IMR-90 (cell line): ENCODE data around the gene CD93. TPM values are rescaled to one million over a fixed set of nuclear protein-coding genes. Genes with fewer than 3 reads are reported as not detected.

Source experiments
- ATAC-seq: fragments of 200-7000 bp; cut with Tn5 transposase; 2 replicates; pipeline ENCODE4 v1.9.1; 2020; ENCODE audit warnings: low read depth, mild to moderate bottlenecking, moderate library complexity
- BruUV-seq: library from RNA; stranded (reverse); fragments of 400-500 nt; replicated peaks from 2 replicates; lab custom pipeline; 2021; lab: Mats Ljungman, UMichigan
- CTCF ChIA-PET: fragments of 300-600 bp; formaldehyde crosslinking; extraction: SDS; loops from one replicate; lab custom pipeline; 2021; ENCODE audit warnings: antibody characterized with exemption; lab: Yijun Ruan, JAX
- POLR2A ChIA-PET: fragments of 300-600 bp; sonication (Branson Sonifier 250); formaldehyde crosslinking; loops from one replicate; lab custom pipeline; 2022; ENCODE audit warnings: antibody characterized with exemption; ENCODE audit not compliant: unreplicated experiment; lab: Charles Lee
- DNase-seq: peaks from one replicate; pipeline ENCODE4 v3.0.0; 2013
- H2AFZ ChIP-seq: replicated peaks from 2 replicates; pipeline ENCODE3; 2013; ENCODE audit warnings: low read length, mild to moderate bottlenecking; ENCODE audit not compliant: poor library complexity
- H2AK5ac ChIP-seq: 2 replicates; pipeline ENCODE4 v1.6.1; 2013; ENCODE audit warnings: low read depth, low read length, inconsistent platforms
- H2AK9ac ChIP-seq: replicated peaks from 2 replicates; pipeline ENCODE3; 2013; ENCODE audit warnings: mild to moderate bottlenecking, low read depth, low read length, moderate library complexity; ENCODE audit not compliant: poor library complexity
- H2BK120ac ChIP-seq: 2 replicates; pipeline ENCODE4 v1.6.1; 2013; ENCODE audit warnings: low read depth, low read length, inconsistent platforms
- H2BK15ac ChIP-seq: 3 replicates; pipeline ENCODE4 v1.6.1; 2013; ENCODE audit warnings: low read depth, low read length, inconsistent platforms
- H2BK20ac ChIP-seq: 2 replicates; pipeline ENCODE4 v1.6.1; 2013; ENCODE audit warnings: low read depth, mild to moderate bottlenecking, inconsistent platforms, low read length, moderate library complexity
- H2BK5ac ChIP-seq: 2 replicates; pipeline ENCODE4 v1.6.1; 2013; ENCODE audit warnings: mild to moderate bottlenecking, low read depth, low read length, inconsistent platforms; ENCODE audit not compliant: poor library complexity, severe bottlenecking
- H3K14ac ChIP-seq: replicated peaks from 2 replicates; pipeline ENCODE4 v1.6.1; 2013; ENCODE audit warnings: low read depth, low read length, inconsistent platforms
- H3K18ac ChIP-seq: 2 replicates; pipeline ENCODE4 v1.6.1; 2013; ENCODE audit warnings: low read depth, low read length, control low read depth
- H3K23ac ChIP-seq: 2 replicates; pipeline ENCODE4 v1.6.1; 2013; ENCODE audit warnings: low read depth, low read length, inconsistent platforms
- H3K27ac ChIP-seq: 2 replicates; pipeline ENCODE4 v1.5.1; 2013; ENCODE audit warnings: mild to moderate bottlenecking, control low read depth, low read length; ENCODE audit not compliant: insufficient read depth
- H3K27me3 ChIP-seq: 2 replicates; pipeline ENCODE4 v1.6.1; 2013; ENCODE audit warnings: low read length; ENCODE audit not compliant: control insufficient read depth, insufficient read depth
- H3K36me3 ChIP-seq: 2 replicates; pipeline ENCODE4 v1.6.1; 2013; ENCODE audit warnings: low read length, mixed read lengths; ENCODE audit not compliant: control insufficient read depth, insufficient read depth
- H3K4ac ChIP-seq: 2 replicates; pipeline ENCODE4 v1.6.1; 2013; ENCODE audit warnings: low read depth, low read length, inconsistent platforms
- H3K4me1 ChIP-seq: 2 replicates; pipeline ENCODE4 v1.6.1; 2013; ENCODE audit warnings: low read length, mixed read lengths; ENCODE audit not compliant: control insufficient read depth, insufficient read depth
- H3K4me2 ChIP-seq: 2 replicates; pipeline ENCODE4 v1.6.1; 2013; ENCODE audit warnings: low read depth, mild to moderate bottlenecking, control low read depth, low read length, moderate library complexity
- H3K4me3 ChIP-seq: 2 replicates; pipeline ENCODE4 v1.5.1; 2013; ENCODE audit warnings: low read depth, mild to moderate bottlenecking, control low read depth, low read length, moderate library complexity; ENCODE audit not compliant: insufficient read depth
- H3K56ac ChIP-seq: 2 replicates; pipeline ENCODE4 v1.6.1; 2013; ENCODE audit warnings: low read length, inconsistent platforms; ENCODE audit not compliant: insufficient read depth; ENCODE audit errors: extremely low read depth
- H3K79me1 ChIP-seq, 2 experiments: 2 replicates each; pipeline ENCODE4 v1.6.1; 2013; ENCODE audit warnings: low read length in 2 of 2, inconsistent platforms in 1 of 2, low read depth in 1 of 2
- H3K9ac ChIP-seq: 2 replicates; pipeline ENCODE4 v1.6.1; 2013; ENCODE audit warnings: low read depth, low read length, control low read depth
- H3K9me1 ChIP-seq: 2 replicates; pipeline ENCODE4 v1.6.1; 2013; ENCODE audit warnings: low read length, inconsistent platforms; ENCODE audit not compliant: insufficient read depth
- H3K9me3 ChIP-seq: 2 replicates; pipeline ENCODE4 v1.6.1; 2013; ENCODE audit warnings: low read length; ENCODE audit not compliant: control insufficient read depth, insufficient read depth
- H4K20me1 ChIP-seq: 2 replicates; pipeline ENCODE4 v1.6.1; 2013; ENCODE audit warnings: low read length, inconsistent platforms; ENCODE audit not compliant: insufficient read depth
- H4K5ac ChIP-seq: 2 replicates; pipeline ENCODE4 v1.6.1; 2013; ENCODE audit warnings: mild to moderate bottlenecking, low read depth, low read length, control low read depth
- H4K8ac ChIP-seq, 2 experiments: 2 replicates each; pipeline ENCODE4 v1.6.1; 2013; ENCODE audit warnings: low read depth in 2 of 2, low read length in 2 of 2, control low read depth in 1 of 2, inconsistent platforms in 1 of 2
- H4K91ac ChIP-seq: 2 replicates; pipeline ENCODE4 v1.6.1; 2013; ENCODE audit warnings: low read depth, low read length, inconsistent platforms; ENCODE audit not compliant: insufficient read depth
- BHLHE40 ChIP-seq: fragments of 150-350 bp; IDR thresholded peaks from 2 replicates; pipeline ENCODE4 v1.6.1; 2016; ENCODE audit warnings: mild to moderate bottlenecking, low read depth, low read length
- CEBPB ChIP-seq: IDR thresholded peaks from 2 replicates; pipeline ENCODE4 v1.6.1; 2012; ENCODE audit warnings: low read depth, low read length, improper control_type of control experiment
- CHD1 ChIP-seq: IDR thresholded peaks from 2 replicates; pipeline ENCODE4 v1.6.1; 2012; ENCODE audit warnings: low read depth, low read length, improper control_type of control experiment
- ELK1 ChIP-seq: fragments of 150-350 bp; IDR thresholded peaks from 2 replicates; pipeline ENCODE4 v1.6.1; 2016; ENCODE audit warnings: low read depth, mild to moderate bottlenecking, low read length, moderate library complexity, borderline replicate concordance
- FOS ChIP-seq: fragments of 150-350 bp; IDR thresholded peaks from 2 replicates; pipeline ENCODE4 v1.6.1; 2016; ENCODE audit warnings: low read depth, low read length
- MAFK ChIP-seq: IDR thresholded peaks from 2 replicates; pipeline ENCODE4 v1.6.1; 2012; ENCODE audit warnings: low read depth, low read length, improper control_type of control experiment
- MAZ ChIP-seq: IDR thresholded peaks from 2 replicates; pipeline ENCODE4 v1.6.1; 2012; ENCODE audit warnings: low read depth, mild to moderate bottlenecking, low read length, improper control_type of control experiment, moderate library complexity, borderline replicate concordance
- NFE2L2 ChIP-seq: fragments of 150-350 bp; IDR thresholded peaks from 2 replicates; pipeline ENCODE4 v1.6.1; 2016; ENCODE audit warnings: low read depth, mild to moderate bottlenecking, low read length
- POLR2A ChIP-seq: IDR thresholded peaks from 2 replicates; pipeline ENCODE4 v1.6.1; 2012; ENCODE audit warnings: mild to moderate bottlenecking, low read depth, low read length
- RAD21 ChIP-seq: IDR thresholded peaks from 2 replicates; pipeline ENCODE4 v1.6.1; 2012; ENCODE audit warnings: low read length, improper control_type of control experiment
- RCOR1 ChIP-seq: IDR thresholded peaks from 2 replicates; pipeline ENCODE4 v1.6.1; 2012; ENCODE audit warnings: mild to moderate bottlenecking, low read length, improper control_type of control experiment; ENCODE audit not compliant: insufficient replicate concordance
- RFX5 ChIP-seq: IDR thresholded peaks from 2 replicates; pipeline ENCODE4 v1.8.0; 2012; ENCODE audit warnings: low read depth, mild to moderate bottlenecking, low read length, moderate library complexity
- SMC3 ChIP-seq: fragments of 150-350 bp; IDR thresholded peaks from 2 replicates; pipeline ENCODE4 v1.6.1; 2016; ENCODE audit warnings: low read depth, mild to moderate bottlenecking, antibody characterized with exemption, low read length, moderate library complexity
- USF2 ChIP-seq: fragments of 150-350 bp; IDR thresholded peaks from 2 replicates; pipeline ENCODE4 v1.6.1; 2017; ENCODE audit warnings: mild to moderate bottlenecking, antibody characterized with exemption, low read length, low read depth
- WGBS, 2 experiments: methylation state at CpG; one replicate each; pipeline versions ENCODE4 v1.1.5 to v1.1.7; 2013; ENCODE audit warnings: missing lambda C conversion rate in 2 of 2; ENCODE audit not compliant: insufficient read length in 1 of 2; ENCODE audit errors: extremely low coverage in 2 of 2; 5-methylcytosine and 5-hydroxymethylcytosine counted together
- dilution Hi-C: fragments of 300-500 bp; cut with HindIII; formaldehyde crosslinking; loops from one replicate; pipeline ENCODE4 v1.14.3; 2018; ENCODE audit warnings: low sequenced_read_pairs; ENCODE audit not compliant: unreplicated experiment
- in situ Hi-C: fragments of 300-500 bp; cut with MboI; formaldehyde crosslinking; loops from 3 replicates; pipeline ENCODE4 v1.14.3; 2019; ENCODE audit warnings: low sequenced_read_pairs, inconsistent platforms, mixed read lengths
- intact Hi-C: fragments of 100-400 bp; cut with micrococcal nuclease; formaldehyde crosslinking; loops from 2 replicates; pipeline ENCODE4 v1.10.0; 2022
- polyA plus RNA-seq, 3 experiments: library from polyadenylated mRNA; depleted of rRNA; stranded (reverse); fragments of >200 nt; gene quantifications; 2 replicates each; pipeline ENCODE4 v1.2.3, GENCODE V29; 2012; ENCODE audit warnings: low replicate concordance in 1 of 3
- total RNA-seq: library from RNA; depleted of rRNA; stranded (reverse); fragments of >200 nt; gene quantifications from 2 replicates; pipeline ENCODE4 v1.2.3, GENCODE V29; 2012

CD93 gene
- total and polyA plus RNA-seq, 2 of the 4 experiments (the other 2 are of a cell fraction): under 0.01 to 0.02 TPM

GRCh38 chr20:23077277-23077676, 8.8 kb downstream of the CD93 start:
- no peak overlapping the region for H4K5ac ChIP-seq
- no peak overlapping the region for H3K18ac ChIP-seq
- POLR2A ChIA-PET: no interaction called here
- H3K4ac ChIP-seq: no peak overlapping the region
- H3K27me3 ChIP-seq: peaks cover 32% of the 10 kb centered on the region
- H3K79me1 ChIP-seq: no peaks in the 10 kb centered on the region
- H3K4me1 ChIP-seq: no peaks in the 10 kb centered on the region
- WGBS, 2 experiments: 45% methylated on average over 2 of the region's 4 CpGs; no CpG with 5 or more reads in 1 of the 2 experiments
- intact Hi-C loops: no loop called here
- no peak for TF ChIP-seq USF2
- no peak for TF ChIP-seq MAFK
- TF ChIP-seq FOS: no peak
- no peak for TF ChIP-seq CHD1
- no peak for TF ChIP-seq RCOR1
- TF ChIP-seq CEBPB: no peak
- TF ChIP-seq SMC3: no peak
- no peak for TF ChIP-seq POLR2A
- no peak for TF ChIP-seq RAD21
- TF ChIP-seq RFX5: no peak
- TF ChIP-seq NFE2L2: no peak
- TF ChIP-seq ELK1: no peak
- no peak for TF ChIP-seq MAZ
- TF ChIP-seq BHLHE40: no peak
- DNase-seq (no peak), ATAC-seq (no peak)
- no peaks in the 10 kb centered on the region for H3K9me1 ChIP-seq
- CTCF ChIA-PET: no interaction called here
- H3K23ac ChIP-seq: no peak overlapping the region
- H4K8ac ChIP-seq: no peak overlapping the region
- in situ Hi-C loops: loop anchor here (25.0 kb wide), 1 partner anchor 110 kb away; no protein-coding TSS in a partner anchor
- no peak overlapping the region for H3K9ac ChIP-seq
- H4K20me1 ChIP-seq: no peaks in the 10 kb centered on the region
- H2AK5ac ChIP-seq: no peak overlapping the region
- no peak overlapping the region for H3K4me3 ChIP-seq
- H2BK120ac ChIP-seq: no peak overlapping the region
- H4K91ac ChIP-seq: no peak overlapping the region
- no peak overlapping the region for H2AK9ac ChIP-seq
- H3K27ac ChIP-seq: no peak overlapping the region
- no TSS peak for BruUV-seq
- no peaks in the 10 kb centered on the region for H3K36me3 ChIP-seq
- H2AFZ ChIP-seq: no peak overlapping the region
- no peak overlapping the region for H3K14ac ChIP-seq
- no peak overlapping the region for H3K4me2 ChIP-seq
- no peaks in the 10 kb centered on the region for H3K9me3 ChIP-seq
- H3K56ac ChIP-seq: no peak overlapping the region
- H2BK15ac ChIP-seq: no peak overlapping the region
- no peak overlapping the region for H2BK20ac ChIP-seq
- no peak overlapping the region for H2BK5ac ChIP-seq
- dilution Hi-C loops: no loop called here
